ENCODE results near the gene NDUFAF4.
A peak's percentile ranks its signal among the peaks of the same experiment; 100 is the strongest.
"Not testable (repeated sequence)": the region's sequence is repeated elsewhere in the genome, so short reads cannot be mapped to it uniquely, and the experiment has no call there.

NDUFAF4 gene

DNA sequence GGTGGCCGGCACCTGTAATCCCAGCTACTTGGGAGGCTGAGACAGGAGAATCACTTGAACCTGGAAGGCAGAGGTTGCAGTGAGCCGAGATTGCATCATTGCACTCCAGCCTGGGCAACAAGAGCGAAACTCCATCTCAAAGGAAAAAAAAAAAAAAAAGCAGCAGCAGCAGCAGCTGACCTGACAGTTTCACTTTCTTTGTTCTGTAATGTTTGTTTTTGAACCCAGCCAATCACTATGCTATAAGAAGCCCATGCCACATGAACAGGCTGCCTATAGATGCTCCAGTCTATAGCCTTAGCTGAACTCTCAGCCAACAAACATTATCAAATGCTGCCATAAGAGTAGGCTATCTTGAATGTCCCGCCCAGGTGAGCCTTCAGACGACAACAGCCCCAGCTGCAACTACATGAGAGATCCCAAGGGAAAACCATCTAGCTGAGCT lies 12.5 kb downstream of the NDUFAF4 start:
- H3K4me3 ChIP-seq (ENCODE audit: low read depth, low read length); H3K4me1 ChIP-seq (ENCODE audit: control insufficient read depth, insufficient read depth, low read length); H3K36me3 ChIP-seq (ENCODE audit: control insufficient read depth in 2 of 2, insufficient read depth in 1 of 2, low read length in 2 of 2); H3K9me3 ChIP-seq (ENCODE audit: control insufficient read depth, insufficient read depth, low read depth, low read length); H3K27ac ChIP-seq (ENCODE audit: extremely low read depth, low read depth, low read length): not testable (repeated sequence)
- CTCF ChIA-PET = interaction anchor here (0.7 to 1.4 kb wide), 3 partner anchors 12 to 100 kb away, joined by 3 to 7 read pairs (median 6); no protein-coding TSS in a partner anchor
- POLR2A ChIA-PET = interaction anchor here (0.7 to 1.0 kb wide), 2 partner anchors 13 to 48 kb away, joined by 3 read pairs; partner anchors contain the start of gene GPR63
- TF ChIP-seq ZBTB17 (tag by site-specific recombination; IDR thresholded peaks at IDR 0.05) (0 out of 2 replicates have a peak, but pooled peaks have one; percentile 17), ZNF362 (tag by site-specific recombination; IDR thresholded peaks at IDR 0.05) (0 out of 2 replicates have a peak, but pooled peaks have one; percentile 16)

DNA sequence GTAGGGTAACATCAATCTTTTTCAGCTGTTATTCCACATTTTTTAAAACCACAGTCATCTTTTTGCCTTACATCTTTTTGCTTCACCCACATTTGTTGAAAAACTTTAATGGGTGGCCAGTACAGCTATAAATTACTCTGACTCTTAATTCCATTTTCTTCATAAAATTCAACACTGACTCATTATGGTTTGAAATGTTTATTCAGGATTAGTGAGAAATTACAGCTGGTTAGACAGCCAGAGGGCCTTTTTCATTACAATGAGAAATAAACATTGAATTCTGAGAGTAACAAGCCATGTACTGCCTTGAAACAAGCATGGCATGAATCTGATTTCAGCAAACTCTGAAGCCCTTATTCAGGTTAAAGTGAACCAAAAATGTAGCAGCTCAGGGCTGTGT lies 19.5 kb downstream of the NDUFAF4 start:
- POLR2A ChIA-PET = no interaction called here
- Histone ChIP-seq H3K4me1 (ENCODE audit: control insufficient read depth, insufficient read depth, low read length) (peaks cover 8% of the 10 kb centered on the region; the same call in 1 of the 2 replicates), H3K36me3 (ENCODE audit: control insufficient read depth in 2 of 2, insufficient read depth in 1 of 2, low read length in 2 of 2) (no peaks in the 10 kb centered on the region), H3K9me3 (ENCODE audit: control insufficient read depth, insufficient read depth, low read depth, low read length) (no peaks in the 10 kb centered on the region), H3K27ac (ENCODE audit: extremely low read depth, low read depth, low read length) (no peak overlapping the region), H3K4me3 (ENCODE audit: low read depth, low read length) (no peak overlapping the region)
- CTCF ChIA-PET = interaction anchor here (0.6 kb wide), 1 partner anchor 272 kb away, joined by 4 read pairs; no protein-coding TSS in a partner anchor
- TF ChIP-seq PRDM6 (tag by site-specific recombination; IDR thresholded peaks at IDR 0.05) (peak; percentile 73), KLF16 (tag by site-specific recombination; IDR thresholded peaks at IDR 0.05) (no peak)

GRCh38 chr6:96876886-96877545 lies 20.7 kb downstream of the NDUFAF4 start:
- Histone ChIP-seq H3K9me3 (ENCODE audit: control insufficient read depth, insufficient read depth, low read depth, low read length) (no peaks in the 10 kb centered on the region), H3K27ac (ENCODE audit: extremely low read depth, low read depth, low read length) (no peak overlapping the region), H3K36me3 (ENCODE audit: control insufficient read depth in 2 of 2, insufficient read depth in 1 of 2, low read length in 2 of 2) (no peaks in the 10 kb centered on the region), H3K4me3 (ENCODE audit: low read depth, low read length) (no peak overlapping the region), H3K4me1 (ENCODE audit: control insufficient read depth, insufficient read depth, low read length) (0 out of 2 replicates have a peak, but pooled peaks cover 2% of the 10 kb centered on the region)
- CTCF ChIA-PET = interaction anchor here (0.6 kb wide), 1 partner anchor 310 kb away, joined by 3 read pairs; no protein-coding TSS in a partner anchor
- TF ChIP-seq ZNF558 (tag by site-specific recombination; IDR thresholded peaks at IDR 0.05) (no peak), ZBTB6 (tag by site-specific recombination; IDR thresholded peaks at IDR 0.05) (no peak), ZNF560 (tag by site-specific recombination; IDR thresholded peaks at IDR 0.05; ENCODE audit: borderline replicate concordance) (no peak), ZFP41 (tag by site-specific recombination; IDR thresholded peaks at IDR 0.05; ENCODE audit: borderline replicate concordance) (no peak), ZNF610 (tag by site-specific recombination; IDR thresholded peaks at IDR 0.05; ENCODE audit: borderline replicate concordance) (no peak), ZNF473 (tag by site-specific recombination; IDR thresholded peaks at IDR 0.05) (no peak), ZNF155 (tag by site-specific recombination; IDR thresholded peaks at IDR 0.05) (no peak), ZNF169 (tag by site-specific recombination; IDR thresholded peaks at IDR 0.05) (no peak), ZNF48 (tag by site-specific recombination; IDR thresholded peaks at IDR 0.05) (no peak), ZNF423 (tag by site-specific recombination; IDR thresholded peaks at IDR 0.05) (no peak)
- TF ChIP-seq, protein P1, sequence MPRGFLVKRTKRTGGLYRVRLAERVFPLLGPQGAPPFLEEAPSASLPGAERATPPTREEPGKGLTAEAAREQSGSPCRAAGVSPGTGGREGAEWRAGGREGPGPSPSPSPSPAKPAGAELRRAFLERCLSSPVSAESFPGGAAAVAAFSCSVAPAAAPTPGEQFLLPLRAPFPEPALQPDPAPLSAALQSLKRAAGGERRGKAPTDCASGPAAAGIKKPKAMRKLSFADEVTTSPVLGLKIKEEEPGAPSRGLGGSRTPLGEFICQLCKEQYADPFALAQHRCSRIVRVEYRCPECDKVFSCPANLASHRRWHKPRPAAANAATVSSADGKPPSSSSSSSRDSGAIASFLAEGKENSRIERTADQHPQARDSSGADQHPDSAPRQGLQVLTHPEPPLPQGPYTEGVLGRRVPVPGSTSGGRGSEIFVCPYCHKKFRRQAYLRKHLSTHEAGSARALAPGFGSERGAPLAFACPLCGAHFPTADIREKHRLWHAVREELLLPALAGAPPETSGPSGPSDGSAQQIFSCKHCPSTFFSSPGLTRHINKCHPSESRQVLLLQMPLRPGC (tag by site-specific recombination; IDR thresholded peaks at IDR 0.05) = no peak
- POLR2A ChIA-PET = no interaction called here
